Fibroblast of skin of scalp (primary cell): ENCODE data around the gene TCF19.

Experiments used
- DNase-seq: peaks from one replicate; pipeline ENCODE4 v3.0.0-alpha.2; 2013

Gene TCF19

GRCh38 chr6:31210741-31211532 is 52.5 kb downstream of the TCF19 start:
- no peak for DNase-seq
